ENCODE results near the gene PIK3C2A. TPM values are rescaled to one million over a fixed set of nuclear protein-coding genes. Genes with fewer than 3 reads are reported as not detected.
"Not testable (repeated sequence)": the region's sequence is repeated elsewhere in the genome, so short reads cannot be mapped to it uniquely, and the experiment has no call there.

Gene PIK3C2A
- 17.1 TPM for polyA plus RNA-seq (ENCODE audit: insufficient read length)

- DNase-seq = peak; percentile 94
Measured at GRCh38 chr11:17207317-17208256, at the start of gene PIK3C2A. TSS of gene PIK3C2A (minus strand) at chr11:17207986. CDS start at chr11:17169741, 38,245 bp downstream.

- DNase-seq = no peak
Measured at GRCh38 chr11:17257196-17257595, 49.4 kb upstream of the PIK3C2A start.

- no peak for DNase-seq
Measured at GRCh38 chr11:17256512-17256911, 48.7 kb upstream of the PIK3C2A start.

GRCh38 chr11:17252704-17253103 is 44.9 kb upstream of the PIK3C2A start:
- no peak for DNase-seq

GRCh38 chr11:17250561-17251350 is 43.0 kb upstream of the PIK3C2A start:
- no peak for DNase-seq

GRCh38 chr11:17244046-17244445 is 36.3 kb upstream of the PIK3C2A start:
- no peak for DNase-seq

- DNase-seq = not testable (repeated sequence)
Measured at GRCh38 chr11:17242954-17243353, 35.2 kb upstream of the PIK3C2A start.

- no peak for DNase-seq
Measured at GRCh38 chr11:17240780-17241179, 33.0 kb upstream of the PIK3C2A start.

- not testable (repeated sequence) for DNase-seq
Measured at GRCh38 chr11:17239927-17240326, 32.1 kb upstream of the PIK3C2A start.

- DNase-seq = no peak
Measured at GRCh38 chr11:17238377-17238776, 30.6 kb upstream of the PIK3C2A start.

- no peak for DNase-seq
Measured at GRCh38 chr11:17233101-17233500, 25.3 kb upstream of the PIK3C2A start.

GRCh38 chr11:17230867-17231851 is 23.4 kb upstream of the PIK3C2A start:
- no peak for DNase-seq

- no peak for DNase-seq
Measured at GRCh38 chr11:17229481-17230152, 21.8 kb upstream of the PIK3C2A start.

GRCh38 chr11:17228186-17228925 is 20.6 kb upstream of the PIK3C2A start:
- not testable (repeated sequence) for DNase-seq

- no peak for DNase-seq
Measured at GRCh38 chr11:17224727-17225126, 16.9 kb upstream of the PIK3C2A start.

- DNase-seq = no peak
Measured at GRCh38 chr11:17221968-17222367, 14.2 kb upstream of the PIK3C2A start.

GRCh38 chr11:17219016-17219415 is 11.2 kb upstream of the PIK3C2A start:
- DNase-seq = no peak

GRCh38 chr11:17218403-17218802 is 10.6 kb upstream of the PIK3C2A start:
- DNase-seq = no peak

- DNase-seq = no peak
Measured at GRCh38 chr11:17217401-17217800, 9.6 kb upstream of the PIK3C2A start.

- no peak for DNase-seq
Measured at GRCh38 chr11:17214338-17214737, 6.6 kb upstream of the PIK3C2A start.

- no peak for DNase-seq
Measured at GRCh38 chr11:17211286-17211685, 3.5 kb upstream of the PIK3C2A start.

All from hindlimb muscle (tissue), 1 donor.